Caco-2 (cell line): ENCODE results near the gene SOX15. TPM values are rescaled to one million over a fixed set of nuclear protein-coding genes. Genes with fewer than 3 reads are reported as not detected.

Experiments
- BruUV-seq: library from RNA; stranded (reverse); fragments of 400-500 nt; replicated peaks from 2 replicates; lab custom pipeline; 2021; lab: Mats Ljungman, UMichigan
- CTCF ChIA-PET: fragments of 300-600 bp; sonication (Branson Sonifier 250); formaldehyde crosslinking; loops from one replicate; lab custom pipeline; 2022; ENCODE audit warnings: antibody characterized with exemption; lab: Charles Lee
- POLR2A ChIA-PET: fragments of 300-600 bp; sonication (Branson Sonifier 250); formaldehyde crosslinking; loops from one replicate; lab custom pipeline; 2022; ENCODE audit warnings: antibody characterized with exemption; lab: Charles Lee
- DNase-seq, 2 experiments: peaks; one replicate each; pipeline versions ENCODE4 v3.0.0 to v3.0.0-alpha.2; 2020 to 2022
- H3K27me3 ChIP-seq: replicated peaks from 2 replicates; pipeline ENCODE4 v1.6.0; 2011; ENCODE audit warnings: low read length; ENCODE audit not compliant: control insufficient read depth, insufficient read depth
- H3K36me3 ChIP-seq: 2 replicates; pipeline ENCODE4 v1.5.1; 2011; ENCODE audit warnings: low read length; ENCODE audit not compliant: control insufficient read depth, insufficient read depth
- H3K4me1 ChIP-seq: fragments of 250-450 bp; sonication (Bioruptor Pico); 2 replicates; pipeline ENCODE4 v1.5.1; 2020; ENCODE audit warnings: mild to moderate bottlenecking
- H3K4me3 ChIP-seq: 2 replicates; pipeline ENCODE4 v1.5.1; 2011; ENCODE audit warnings: low read depth, mild to moderate bottlenecking, control low read depth, low read length
- H3K9me3 ChIP-seq: fragments of 250-450 bp; sonication (Bioruptor Pico); 2 replicates; pipeline ENCODE4 v1.5.1; 2020; ENCODE audit warnings: mild to moderate bottlenecking, moderate library complexity
- H3K27ac Mint-ChIP-seq: one replicate; pipeline ENCODE4 v1.8.0; 2022; ENCODE audit warnings: mixed read lengths; ENCODE audit not compliant: unreplicated experiment
- H3K27me3 Mint-ChIP-seq: one replicate; pipeline ENCODE4 v1.8.0; 2022; ENCODE audit warnings: mixed read lengths; ENCODE audit not compliant: insufficient read depth, unreplicated experiment
- H3K36me3 Mint-ChIP-seq: one replicate; pipeline ENCODE4 v1.8.0; 2022; ENCODE audit warnings: mild to moderate bottlenecking, mixed read lengths; ENCODE audit not compliant: insufficient read depth, unreplicated experiment
- H3K4me1 Mint-ChIP-seq: one replicate; pipeline ENCODE4 v1.8.0; 2022; ENCODE audit warnings: low read depth, mixed read lengths; ENCODE audit not compliant: unreplicated experiment
- H3K4me3 Mint-ChIP-seq: one replicate; pipeline ENCODE4 v1.8.0; 2022; ENCODE audit warnings: mild to moderate bottlenecking, moderate library complexity, mixed read lengths; ENCODE audit not compliant: unreplicated experiment
- H3K9me3 Mint-ChIP-seq: one replicate; pipeline ENCODE4 v1.8.0; 2022; ENCODE audit warnings: mixed read lengths; ENCODE audit not compliant: unreplicated experiment
- CTCF ChIP-seq, 2 experiments: fragments of 200-600 bp in 1 of 2; IDR thresholded peaks; 1 replicate in 1 of 2; 2 replicates in 1 of 2; pipeline versions ENCODE4 v1.5.1 to v1.8.0; 2011 to 2022; ENCODE audit warnings: antibody characterized with exemption in 1 of 2, control low read depth in 1 of 2, inconsistent platforms in 1 of 2, low read depth in 1 of 2, low read length in 1 of 2, mild to moderate bottlenecking in 1 of 2, moderate library complexity in 1 of 2; ENCODE audit not compliant: insufficient read depth in 1 of 2, severe bottlenecking in 1 of 2, unreplicated experiment in 1 of 2
- intact Hi-C: fragments of 100-400 bp; cut with micrococcal nuclease; formaldehyde crosslinking; loops from one replicate; pipeline ENCODE4 v1.10.0; 2022; ENCODE audit not compliant: unreplicated experiment
- total RNA-seq: library from RNA; stranded (reverse); gene quantifications from 2 replicates; pipeline ENCODE4 v1.2.3, GENCODE V29; 2022

Gene SOX15
- total RNA-seq, 1 experiment from 2014 or later: not detected

DNA sequence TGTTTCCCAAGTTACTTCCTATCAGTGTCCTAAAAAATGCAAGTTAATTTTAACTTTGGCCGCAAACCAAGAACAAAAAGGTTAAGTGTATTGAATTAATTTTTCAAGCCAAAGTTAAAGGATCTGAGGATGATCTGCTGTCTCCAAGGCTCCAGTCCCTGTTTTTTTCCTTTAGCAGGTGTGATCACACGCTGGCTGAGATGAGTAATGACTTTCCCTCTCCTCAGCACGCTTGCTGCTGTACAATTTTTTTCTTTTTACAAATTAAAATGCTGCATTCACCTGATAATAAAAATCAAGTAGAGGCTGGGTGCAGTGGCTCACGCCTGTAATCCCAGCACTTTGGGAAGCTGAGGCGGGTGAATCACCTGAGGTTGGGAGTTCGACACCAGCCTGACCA, 45.0 kb downstream of the SOX15 start:
- Mint-ChIP-seq H3K9me3 (no peaks in the 10 kb centered on the region), H3K27ac (no peak overlapping the region), H3K36me3 (no peaks in the 10 kb centered on the region), H3K4me1 (no peaks in the 10 kb centered on the region), H3K27me3 (peaks cover 5% of the 10 kb centered on the region), H3K4me3 (no peak overlapping the region)
- no peak for DNase-seq
- POLR2A ChIA-PET: no interaction called here
- Histone ChIP-seq H3K27me3 (no peaks in the 10 kb centered on the region), H3K9me3 (no peaks in the 10 kb centered on the region), H3K4me1 (no peaks in the 10 kb centered on the region), H3K36me3 (no peaks in the 10 kb centered on the region), H3K4me3 (no peak overlapping the region)
- intact Hi-C loops: no loop called here
- no TSS peak for BruUV-seq
- CTCF ChIA-PET: no interaction called here
- TF ChIP-seq CTCF (IDR thresholded peaks at IDR 0.05; ENCODE audit: insufficient read depth in 1 of 2, low read depth in 1 of 2, low read length in 1 of 2, severe bottlenecking in 1 of 2, unreplicated experiment in 1 of 2): no peak

DNA sequence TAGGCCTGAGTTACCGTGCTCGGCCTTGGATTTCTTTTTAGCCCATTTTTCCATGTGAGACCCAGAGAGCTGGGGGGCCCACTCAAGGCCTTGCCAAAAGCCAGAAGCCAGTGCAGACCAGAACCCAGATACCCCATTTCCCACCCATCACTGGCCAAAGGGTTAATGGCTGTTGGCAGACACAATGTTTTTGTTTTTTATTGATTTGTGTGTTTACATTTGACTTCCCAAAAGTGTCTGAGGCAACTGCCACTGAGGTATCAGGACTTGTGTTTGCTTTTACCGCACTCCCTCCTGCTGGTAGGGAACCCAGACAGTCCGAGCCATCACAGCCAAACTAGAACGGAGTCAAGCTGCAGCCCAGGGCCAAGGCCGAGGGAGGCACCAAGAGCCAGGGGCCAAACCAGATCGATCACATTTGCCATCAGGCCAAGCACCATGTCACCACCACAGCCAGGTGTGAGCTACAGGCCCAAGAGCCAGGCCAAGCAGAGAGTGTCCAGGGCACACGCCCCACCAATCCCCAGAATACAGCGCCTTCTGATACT, 48.7 kb downstream of the SOX15 start:
- H3K4me1 Mint-ChIP-seq: no peaks in the 10 kb centered on the region
- intact Hi-C loops: no loop called here
- Histone ChIP-seq H3K27me3 (no peaks in the 10 kb centered on the region), H3K9me3 (peaks cover 4% of the 10 kb centered on the region; the same call in 1 of the 2 replicates), H3K4me1 (no peaks in the 10 kb centered on the region), H3K4me3 (no peak overlapping the region), H3K36me3 (no peaks in the 10 kb centered on the region)
- TF ChIP-seq CTCF (IDR thresholded peaks at IDR 0.05; ENCODE audit: insufficient read depth in 1 of 2, low read depth in 1 of 2, low read length in 1 of 2, severe bottlenecking in 1 of 2, unreplicated experiment in 1 of 2): no peak
- H3K27ac Mint-ChIP-seq: no peak overlapping the region
- H3K36me3 Mint-ChIP-seq: no peaks in the 10 kb centered on the region
- no TSS peak for BruUV-seq
- H3K4me3 Mint-ChIP-seq: no peak overlapping the region
- ChIA-PET POLR2A (no interaction called here), CTCF (no interaction called here)
- H3K27me3 Mint-ChIP-seq: peaks cover 5% of the 10 kb centered on the region
- H3K9me3 Mint-ChIP-seq: peaks cover 11% of the 10 kb centered on the region
- no peak for DNase-seq

DNA sequence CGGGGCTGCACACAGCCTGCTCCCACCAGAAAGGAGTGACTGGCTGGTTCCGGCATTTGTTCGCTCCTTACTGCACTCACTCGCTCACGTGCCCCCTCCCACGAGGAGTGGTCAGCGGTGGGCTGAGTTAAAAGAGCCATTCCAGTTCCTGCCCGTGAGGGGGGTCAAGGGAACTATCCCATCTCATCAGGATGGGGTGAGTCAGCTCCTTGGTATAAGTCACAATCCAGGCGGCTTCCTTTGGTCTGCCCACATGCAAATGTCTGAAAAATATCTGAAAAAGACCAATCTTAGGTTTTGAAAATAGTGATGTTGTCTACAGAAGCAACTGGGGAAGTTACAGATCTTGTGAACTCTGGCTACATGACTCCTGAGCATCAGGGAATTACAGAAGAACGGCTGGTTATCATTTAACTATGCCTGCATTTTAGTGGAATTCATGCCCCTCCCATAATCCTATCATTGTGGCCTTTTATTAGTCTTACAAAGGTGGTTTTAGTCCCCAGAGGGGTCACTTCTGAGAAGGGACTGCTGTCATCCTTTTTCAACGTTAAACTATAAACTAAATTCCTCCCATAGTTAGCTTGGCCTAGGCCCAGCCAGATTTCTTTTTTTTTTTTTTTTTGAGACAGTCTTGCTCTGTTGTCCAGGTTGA, 50.9 kb downstream of the SOX15 start:
- TF ChIP-seq CTCF (IDR thresholded peaks at IDR 0.05; ENCODE audit: insufficient read depth in 1 of 2, low read depth in 1 of 2, low read length in 1 of 2, severe bottlenecking in 1 of 2, unreplicated experiment in 1 of 2): no peak
- H3K36me3 Mint-ChIP-seq: no peaks in the 10 kb centered on the region
- peaks cover 4% of the 10 kb centered on the region; the same call in 1 of the 2 replicates for H3K9me3 ChIP-seq
- no peak overlapping the region for H3K4me3 ChIP-seq
- DNase-seq: no peak
- H3K27me3 ChIP-seq: no peaks in the 10 kb centered on the region
- H3K27me3 Mint-ChIP-seq: peaks cover 5% of the 10 kb centered on the region
- CTCF ChIA-PET: no interaction called here
- no peak overlapping the region for H3K27ac Mint-ChIP-seq
- H3K4me1 Mint-ChIP-seq: no peaks in the 10 kb centered on the region
- no peaks in the 10 kb centered on the region for H3K36me3 ChIP-seq
- H3K4me1 ChIP-seq: no peaks in the 10 kb centered on the region
- POLR2A ChIA-PET: no interaction called here
- intact Hi-C loops: no loop called here
- peaks cover 11% of the 10 kb centered on the region for H3K9me3 Mint-ChIP-seq
- H3K4me3 Mint-ChIP-seq: no peak overlapping the region
- BruUV-seq: no TSS peak

Other genes with a start within 250 kb of the SOX15 start
- gene KCTD11, start 237.9 kb downstream of the SOX15 start, total RNA-seq: 5.1 and 5.4 TPM in 2 replicates
- gene TMEM95, start 234.9 kb downstream of the SOX15 start, total RNA-seq: not detected in 2 replicates
- gene TNK1, start 209.0 kb downstream of the SOX15 start, total RNA-seq: 6.1 and 6.4 TPM in 2 replicates
- gene PLSCR3, start 195.6 kb downstream of the SOX15 start, total RNA-seq: 12.7 and 14.5 TPM in 2 replicates
- 40.2 and 41.3 TPM in 2 replicates for gene TMEM256, start 186.0 kb downstream of the SOX15 start, total RNA-seq
- gene NLGN2, start 182.2 kb downstream of the SOX15 start, total RNA-seq: 12.6 and 16.1 TPM in 2 replicates
- gene SPEM1, start 169.8 kb downstream of the SOX15 start, total RNA-seq: 0.52 TPM in 1 of 2 replicates, not detected in the other
- not detected in 2 replicates for gene SPEM2, start 164.5 kb downstream of the SOX15 start, total RNA-seq
- gene SPEM3, start 161.2 kb downstream of the SOX15 start, total RNA-seq: not detected in 2 replicates
- gene TMEM102, start 154.7 kb downstream of the SOX15 start, total RNA-seq: 2.9 and 3.7 TPM in 2 replicates
- gene FGF11, start 150.6 kb downstream of the SOX15 start, total RNA-seq: 0.91 and 1.3 TPM in 2 replicates
- gene CHRNB1, start 145.0 kb downstream of the SOX15 start, total RNA-seq: 1.7 and 2.6 TPM in 2 replicates
- gene ZBTB4, start 110.5 kb downstream of the SOX15 start, total RNA-seq: 15.5 and 16.5 TPM in 2 replicates
- gene SLC35G6, start 108.6 kb downstream of the SOX15 start, total RNA-seq: not detected in 2 replicates
- 69.8 and 72.1 TPM in 2 replicates for gene POLR2A, start 105.7 kb downstream of the SOX15 start, total RNA-seq
- gene TNFSF12, start 41.0 kb downstream of the SOX15 start, total RNA-seq: not detected in 2 replicates
- gene TNFSF13, start 31.3 kb downstream of the SOX15 start, total RNA-seq: 0.20 TPM in 1 of 2 replicates, not detected in the other
- 29.2 and 30.2 TPM in 2 replicates for gene SENP3, start 28.2 kb downstream of the SOX15 start, total RNA-seq
- 1.1 and 1.6 TPM in 2 replicates for gene CD68, start 10.5 kb downstream of the SOX15 start, total RNA-seq
- 44.2 and 49.7 TPM in 2 replicates for gene MPDU1, start 6.2 kb downstream of the SOX15 start, total RNA-seq
- 20.5 and 25.3 TPM in 2 replicates for gene FXR2, start 24.8 kb upstream of the SOX15 start, total RNA-seq
- gene SAT2, start 37.7 kb upstream of the SOX15 start, total RNA-seq: 33.0 TPM in 2 replicates
- gene SHBG, start 40.0 kb upstream of the SOX15 start, total RNA-seq: 0.93 and 1.2 TPM in 2 replicates
- gene ATP1B2, start 60.8 kb upstream of the SOX15 start, total RNA-seq: 0.11 and 0.14 TPM in 2 replicates
- gene TP53, start 97.4 kb upstream of the SOX15 start, total RNA-seq: 9.2 and 11.1 TPM in 2 replicates
- 13.6 and 15.2 TPM in 2 replicates for gene WRAP53, start 98.4 kb upstream of the SOX15 start, total RNA-seq
- 4.1 and 5.1 TPM in 2 replicates for gene EFNB3, start 115.1 kb upstream of the SOX15 start, total RNA-seq
- gene DNAH2, start 127.7 kb upstream of the SOX15 start, total RNA-seq: 1.9 and 2.8 TPM in 2 replicates
- 27.4 and 27.9 TPM in 2 replicates for gene KDM6B, start 244.1 kb upstream of the SOX15 start, total RNA-seq